GM12873 (cell line): Measurements from ENCODE around the gene SCAF8.

Experiments
- TF ChIP-seq, protein P1 (sequence below): IDR thresholded peaks from 2 replicates; pipeline ENCODE4 v1.5.1; 2012; ENCODE audit warnings: low read depth, mild to moderate bottlenecking, moderate library complexity, low read length, control low read depth; ENCODE audit not compliant: insufficient read depth; ENCODE audit errors: missing control alignments

SCAF8 gene, protein sequence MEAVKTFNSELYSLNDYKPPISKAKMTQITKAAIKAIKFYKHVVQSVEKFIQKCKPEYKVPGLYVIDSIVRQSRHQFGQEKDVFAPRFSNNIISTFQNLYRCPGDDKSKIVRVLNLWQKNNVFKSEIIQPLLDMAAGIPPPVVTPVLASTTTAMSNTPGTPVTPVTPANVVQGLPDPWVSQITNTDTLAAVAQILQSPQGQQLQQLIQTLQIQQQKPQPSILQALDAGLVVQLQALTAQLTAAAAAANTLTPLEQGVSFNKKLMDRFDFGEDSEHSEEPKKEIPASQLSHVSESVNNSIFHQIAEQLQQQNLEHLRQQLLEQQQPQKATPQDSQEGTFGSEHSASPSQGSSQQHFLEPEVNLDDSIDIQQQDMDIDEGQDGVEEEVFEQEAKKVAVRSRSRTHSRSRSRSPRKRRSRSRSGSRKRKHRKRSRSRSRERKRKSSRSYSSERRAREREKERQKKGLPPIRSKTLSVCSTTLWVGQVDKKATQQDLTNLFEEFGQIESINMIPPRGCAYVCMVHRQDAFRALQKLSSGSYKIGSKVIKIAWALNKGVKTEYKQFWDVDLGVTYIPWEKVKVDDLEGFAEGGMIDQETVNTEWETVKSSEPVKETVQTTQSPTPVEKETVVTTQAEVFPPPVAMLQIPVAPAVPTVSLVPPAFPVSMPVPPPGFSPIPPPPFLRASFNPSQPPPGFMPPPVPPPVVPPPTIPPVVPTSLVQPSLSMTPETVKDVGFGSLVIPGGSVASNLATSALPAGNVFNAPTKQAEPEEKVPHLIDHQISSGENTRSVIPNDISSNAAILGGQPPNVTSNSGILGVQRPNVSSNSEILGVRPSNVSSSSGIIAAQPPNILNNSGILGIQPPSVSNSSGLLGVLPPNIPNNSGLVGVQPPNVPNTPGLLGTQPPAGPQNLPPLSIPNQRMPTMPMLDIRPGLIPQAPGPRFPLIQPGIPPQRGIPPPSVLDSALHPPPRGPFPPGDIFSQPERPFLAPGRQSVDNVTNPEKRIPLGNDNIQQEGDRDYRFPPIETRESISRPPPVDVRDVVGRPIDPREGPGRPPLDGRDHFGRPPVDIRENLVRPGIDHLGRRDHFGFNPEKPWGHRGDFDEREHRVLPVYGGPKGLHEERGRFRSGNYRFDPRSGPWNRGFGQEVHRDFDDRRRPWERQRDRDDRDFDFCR (N-terminal part only)

DNA sequence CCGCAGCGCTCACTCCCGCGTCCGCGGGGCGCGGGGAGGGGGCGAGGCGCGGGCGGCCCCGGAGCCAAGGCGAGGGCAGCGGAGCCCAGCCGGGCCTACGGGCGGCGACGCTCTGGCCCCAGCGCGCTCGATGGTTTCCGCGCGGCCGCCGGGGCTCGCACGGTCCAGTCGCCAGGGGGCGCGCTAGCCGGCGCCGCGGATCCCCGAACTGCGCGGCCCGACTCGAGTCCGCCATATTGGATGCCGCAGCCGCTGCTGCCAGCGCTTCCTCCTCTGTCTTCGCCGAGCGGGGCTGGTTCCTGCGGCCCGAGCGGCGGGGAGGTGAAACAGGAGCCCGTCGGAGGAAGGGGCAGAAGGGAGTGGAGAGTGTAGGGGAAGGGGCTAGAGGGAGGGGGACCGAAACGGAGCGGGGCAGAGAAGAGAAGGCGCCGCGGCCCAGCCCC, at the start of gene SCAF8:
Gene SCAF8 (plus strand): TSS at position 234 of the 443 bp plus-strand sequence. CDS start 485 bp downstream, outside the sequence.
- TF ChIP-seq, protein P1, sequence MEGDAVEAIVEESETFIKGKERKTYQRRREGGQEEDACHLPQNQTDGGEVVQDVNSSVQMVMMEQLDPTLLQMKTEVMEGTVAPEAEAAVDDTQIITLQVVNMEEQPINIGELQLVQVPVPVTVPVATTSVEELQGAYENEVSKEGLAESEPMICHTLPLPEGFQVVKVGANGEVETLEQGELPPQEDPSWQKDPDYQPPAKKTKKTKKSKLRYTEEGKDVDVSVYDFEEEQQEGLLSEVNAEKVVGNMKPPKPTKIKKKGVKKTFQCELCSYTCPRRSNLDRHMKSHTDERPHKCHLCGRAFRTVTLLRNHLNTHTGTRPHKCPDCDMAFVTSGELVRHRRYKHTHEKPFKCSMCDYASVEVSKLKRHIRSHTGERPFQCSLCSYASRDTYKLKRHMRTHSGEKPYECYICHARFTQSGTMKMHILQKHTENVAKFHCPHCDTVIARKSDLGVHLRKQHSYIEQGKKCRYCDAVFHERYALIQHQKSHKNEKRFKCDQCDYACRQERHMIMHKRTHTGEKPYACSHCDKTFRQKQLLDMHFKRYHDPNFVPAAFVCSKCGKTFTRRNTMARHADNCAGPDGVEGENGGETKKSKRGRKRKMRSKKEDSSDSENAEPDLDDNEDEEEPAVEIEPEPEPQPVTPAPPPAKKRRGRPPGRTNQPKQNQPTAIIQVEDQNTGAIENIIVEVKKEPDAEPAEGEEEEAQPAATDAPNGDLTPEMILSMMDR: peak; percentile 78

DNA sequence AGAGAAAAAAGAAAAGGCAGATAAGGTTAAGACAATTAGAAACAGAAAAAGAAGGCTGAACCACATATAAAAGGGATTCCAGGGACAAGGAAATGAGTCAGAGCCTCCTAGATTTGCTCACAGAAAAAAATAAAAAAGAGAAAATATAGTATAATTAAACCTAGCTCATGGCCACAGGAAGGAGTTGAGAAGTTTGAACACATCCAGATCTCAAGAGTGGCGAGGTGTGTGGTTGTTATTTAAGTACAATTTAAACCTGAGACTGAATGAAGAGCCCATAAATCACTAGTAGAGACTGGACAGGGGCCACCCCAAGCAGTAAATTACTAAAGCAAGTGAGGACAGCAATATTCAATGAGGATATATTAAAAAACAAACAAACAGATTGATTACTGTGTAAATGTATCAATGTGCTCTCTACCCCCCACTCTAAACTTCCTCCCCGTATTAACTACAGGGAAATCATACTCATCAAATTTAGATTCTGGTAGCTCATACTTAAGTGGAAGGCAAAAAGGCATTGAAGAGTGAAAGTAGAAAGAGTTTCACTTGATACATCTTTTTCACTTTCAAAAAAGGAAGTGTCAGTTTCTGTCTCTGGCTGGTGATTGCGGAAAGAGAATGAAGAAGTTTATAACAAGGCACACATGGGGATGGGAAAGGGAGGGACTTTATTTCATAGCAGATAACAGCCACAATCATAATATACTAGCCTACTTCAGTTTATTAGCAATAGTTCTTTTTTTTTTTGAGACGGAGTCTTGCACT, 49.3 kb upstream of the SCAF8 start:
- TF ChIP-seq, protein P1: no peak

DNA sequence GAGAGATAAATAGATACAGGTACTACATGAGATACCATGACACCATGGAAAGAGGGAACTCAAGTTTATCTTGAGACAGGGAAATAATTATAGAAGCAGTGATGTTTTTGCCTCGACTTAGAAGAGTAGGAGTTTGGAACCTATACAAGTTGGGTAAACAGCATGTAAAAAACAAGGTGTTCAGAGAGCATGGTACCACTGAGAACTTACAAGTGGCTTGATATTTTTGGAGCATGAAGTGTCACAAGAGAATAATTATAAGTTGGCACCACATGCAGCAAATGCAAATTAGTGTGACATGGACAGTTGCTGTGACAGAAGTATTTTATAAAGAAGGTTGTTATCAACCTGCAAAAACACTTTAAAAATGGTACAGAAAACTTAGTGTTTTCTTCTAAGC, 47.1 kb upstream of the SCAF8 start:
- TF ChIP-seq, protein P1: no peak

- TF ChIP-seq, protein P1: no peak
These were observed 43.5 kb upstream of the SCAF8 start for GRCh38 chr6:154689493-154690255.

- TF ChIP-seq, protein P1: no peak
These were observed 42.4 kb upstream of the SCAF8 start for GRCh38 chr6:154690857-154691256.

DNA sequence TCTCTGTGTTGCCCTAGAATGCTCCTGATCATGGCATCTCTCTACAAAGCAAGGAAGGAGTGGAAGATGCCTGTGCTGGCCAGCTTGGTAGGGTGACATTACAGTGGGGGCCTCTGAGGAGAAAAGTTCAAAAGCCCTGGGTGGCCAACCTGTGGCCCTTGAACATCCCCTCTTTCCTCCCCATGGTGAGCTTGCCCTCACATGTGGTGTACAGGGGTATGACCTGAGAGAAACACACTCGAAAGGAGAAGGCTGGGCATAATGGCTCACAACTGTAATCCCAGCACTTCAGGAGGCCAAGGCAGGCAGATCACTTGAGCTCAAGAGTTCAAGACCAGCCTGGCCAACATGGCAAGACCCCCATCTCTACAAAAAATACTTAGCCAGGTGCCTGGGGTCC, 36.6 kb upstream of the SCAF8 start:
- TF ChIP-seq, protein P1: no peak
